ENCODE data around the gene TMEM178B. TPM values are rescaled to one million over a fixed set of nuclear protein-coding genes. Genes with fewer than 3 reads are reported as not detected.
"Not testable (repeated sequence)": the region's sequence is repeated elsewhere in the genome, so short reads cannot be mapped to it uniquely, and the experiment has no call there.

The TMEM178B gene
- total RNA-seq, 2 experiments from 2014 or later, result not detected

DNA sequence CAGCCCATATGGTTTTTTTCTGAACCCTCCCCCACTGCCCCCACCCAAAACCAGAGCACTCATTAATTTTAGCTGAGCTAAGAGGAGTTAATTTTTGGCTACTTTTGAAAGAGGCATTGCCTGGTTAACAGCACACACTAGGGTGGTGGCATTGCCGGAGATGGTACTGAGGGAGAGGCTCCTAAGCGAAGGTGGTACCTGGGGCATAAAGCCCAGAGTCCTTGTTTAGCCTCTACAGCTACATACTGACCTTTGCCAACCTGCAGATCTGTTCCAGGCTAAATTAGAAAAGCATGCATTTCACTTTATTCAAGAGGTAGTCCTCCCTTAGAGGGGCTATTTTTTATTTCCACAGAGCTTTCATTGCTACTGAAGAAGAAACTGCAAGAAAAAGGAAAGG, 304.5 kb downstream of the TMEM178B start:
- Mint-ChIP-seq H3K9me3 (no peaks in the 10 kb centered on the region), H3K27ac (no peak overlapping the region), H3K27me3 (peaks cover 10% of the 10 kb centered on the region), H3K36me3 (ENCODE audit: low read depth) (no peaks in the 10 kb centered on the region), H3K4me1 (ENCODE audit: low read depth) (no peaks in the 10 kb centered on the region), H3K4me3 (no peak overlapping the region)
- CTCF ChIA-PET, result no interaction called here
- no peak overlapping the region for H3K4me3 ChIP-seq (ENCODE audit: low read length)
- no peaks in the 10 kb centered on the region for H3K9me3 ChIP-seq (ENCODE audit: control insufficient read depth in 1 of 2, insufficient read depth in 1 of 2, low read length in 2 of 2)
- POLR2A ChIA-PET, result no interaction called here
- TF ChIP-seq CTCF (IDR thresholded peaks at IDR 0.05), result no peak
- H3K27ac ChIP-seq (ENCODE audit: low read depth in 1 of 2, low read length in 2 of 2), result no peak overlapping the region
- intact Hi-C loops (cut with DNase I, micrococcal nuclease), result no loop called here
- no peak for ATAC-seq (ENCODE audit: poor library complexity)
- no peaks in the 10 kb centered on the region for H3K4me1 ChIP-seq (ENCODE audit: insufficient read depth, low read length)
- no peak for DNase-seq
- peaks cover 0 to 4% of the 10 kb centered on the region in 2 experiments for H3K27me3 ChIP-seq (ENCODE audit: control insufficient read depth in 1 of 2, insufficient read depth in 2 of 2, low read length in 2 of 2)
- H3K36me3 ChIP-seq (ENCODE audit: insufficient read depth, low read length), result no peaks in the 10 kb centered on the region

GRCh38 chr7:141381794-141382427, 308.0 kb downstream of the TMEM178B start:
- no peak overlapping the region for H3K27ac Mint-ChIP-seq
- no peak overlapping the region for H3K4me3 Mint-ChIP-seq
- H3K4me1 Mint-ChIP-seq (ENCODE audit: low read depth), result no peaks in the 10 kb centered on the region
- Histone ChIP-seq H3K4me3 (ENCODE audit: low read length) (no peak overlapping the region), H3K36me3 (ENCODE audit: insufficient read depth, low read length) (no peaks in the 10 kb centered on the region), H3K9me3 (ENCODE audit: control insufficient read depth in 1 of 2, insufficient read depth in 1 of 2, low read length in 2 of 2) (no peaks in the 10 kb centered on the region), H3K27ac (ENCODE audit: low read depth in 1 of 2, low read length in 2 of 2) (no peak overlapping the region), H3K4me1 (ENCODE audit: insufficient read depth, low read length) (no peaks in the 10 kb centered on the region), H3K27me3 (ENCODE audit: control insufficient read depth in 1 of 2, insufficient read depth in 2 of 2, low read length in 2 of 2) (peaks cover 0 to 2% of the 10 kb centered on the region in 2 experiments)
- ChIA-PET POLR2A (no interaction called here), CTCF (no interaction called here)
- DNase-seq (no peak), ATAC-seq (ENCODE audit: poor library complexity) (no peak)
- TF ChIP-seq CTCF (IDR thresholded peaks at IDR 0.05), result no peak
- intact Hi-C loops (cut with DNase I, micrococcal nuclease), result no loop called here
- H3K9me3 Mint-ChIP-seq, result no peaks in the 10 kb centered on the region
- no peaks in the 10 kb centered on the region for H3K36me3 Mint-ChIP-seq (ENCODE audit: low read depth)
- peaks cover 19% of the 10 kb centered on the region for H3K27me3 Mint-ChIP-seq

DNA sequence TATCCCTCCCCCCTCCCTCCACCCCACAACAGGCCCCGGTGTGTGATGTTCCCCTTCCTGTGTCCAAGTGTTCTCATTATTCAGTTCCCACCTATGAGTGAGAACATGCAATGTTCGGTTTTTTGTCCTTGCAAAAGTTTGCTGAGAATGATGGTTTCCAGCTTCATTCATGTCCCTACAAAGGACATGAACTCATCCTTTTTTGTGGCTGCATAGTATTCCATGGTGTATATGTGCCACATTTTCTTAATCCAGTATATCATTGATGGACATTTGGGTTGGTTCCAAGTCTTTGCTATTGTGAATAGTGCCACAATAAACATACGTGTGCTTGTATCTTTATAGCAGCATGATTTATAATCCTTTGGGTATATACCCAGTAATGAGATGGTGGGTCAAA, 309.5 kb downstream of the TMEM178B start:
- H3K9me3 Mint-ChIP-seq; POLR2A ChIA-PET; H3K4me3 ChIP-seq (ENCODE audit: low read length); H3K27me3 ChIP-seq (ENCODE audit: control insufficient read depth in 1 of 2, insufficient read depth in 2 of 2, low read length in 2 of 2); H3K4me1 ChIP-seq (ENCODE audit: insufficient read depth, low read length); H3K36me3 Mint-ChIP-seq (ENCODE audit: low read depth); DNase-seq; CTCF ChIA-PET; ATAC-seq (ENCODE audit: poor library complexity); H3K9me3 ChIP-seq (ENCODE audit: control insufficient read depth in 1 of 2, insufficient read depth in 1 of 2, low read length in 2 of 2); H3K4me3 Mint-ChIP-seq; H3K27ac ChIP-seq (ENCODE audit: low read depth in 1 of 2, low read length in 2 of 2); H3K4me1 Mint-ChIP-seq (ENCODE audit: low read depth); intact Hi-C loops (cut with DNase I, micrococcal nuclease); H3K36me3 ChIP-seq (ENCODE audit: insufficient read depth, low read length); H3K27ac Mint-ChIP-seq: not testable (repeated sequence)
- peaks cover 32% of the 10 kb centered on the region for H3K27me3 Mint-ChIP-seq

GRCh38 chr7:141386881-141387280, 313.0 kb downstream of the TMEM178B start:
- intact Hi-C loops (cut with DNase I, micrococcal nuclease), result no loop called here
- ChIA-PET CTCF (no interaction called here), POLR2A (no interaction called here)
- no peaks in the 10 kb centered on the region for H3K36me3 ChIP-seq (ENCODE audit: insufficient read depth, low read length)
- H3K4me3 ChIP-seq (ENCODE audit: low read length), result no peak overlapping the region
- H3K4me1 Mint-ChIP-seq (ENCODE audit: low read depth), result no peaks in the 10 kb centered on the region
- H3K27me3 Mint-ChIP-seq, result peaks cover 35% of the 10 kb centered on the region
- peaks cover 0 to 3% of the 10 kb centered on the region in 2 experiments for H3K27me3 ChIP-seq (ENCODE audit: control insufficient read depth in 1 of 2, insufficient read depth in 2 of 2, low read length in 2 of 2)
- TF ChIP-seq CTCF (IDR thresholded peaks at IDR 0.05), result no peak
- ATAC-seq (ENCODE audit: poor library complexity) (no peak), DNase-seq (no peak)
- peaks cover 0 to 3% of the 10 kb centered on the region in 2 experiments for H3K9me3 ChIP-seq (ENCODE audit: control insufficient read depth in 1 of 2, insufficient read depth in 1 of 2, low read length in 2 of 2)
- H3K36me3 Mint-ChIP-seq (ENCODE audit: low read depth), result no peaks in the 10 kb centered on the region
- H3K4me1 ChIP-seq (ENCODE audit: insufficient read depth, low read length), result no peaks in the 10 kb centered on the region
- no peaks in the 10 kb centered on the region for H3K9me3 Mint-ChIP-seq
- no peak overlapping the region for H3K4me3 Mint-ChIP-seq
- no peak overlapping the region for H3K27ac Mint-ChIP-seq
- no peak overlapping the region for H3K27ac ChIP-seq (ENCODE audit: low read depth in 1 of 2, low read length in 2 of 2)

All from CD4-positive, alpha-beta T cell (primary cell).